Breast epithelium (tissue), 3 donors: Measurements from ENCODE around the gene GNAI1.

Source experiments
- POLR2A ChIP-seq: fragments of 450-650 bp; IDR thresholded peaks from one replicate; pipeline ENCODE4 v1.6.1; 2016; ENCODE audit warnings: antibody characterized with exemption, mild to moderate bottlenecking, moderate library complexity
- POLR2AphosphoS5 ChIP-seq, 3 donors: sonication (generic); formaldehyde crosslinking; IDR thresholded peaks; one replicate each; pipeline ENCODE4 v1.6.1; 2017; ENCODE audit warnings: antibody characterized with exemption in 3 of 3
- TF ChIP-seq, protein P1 (sequence below), 3 donors: fragments of 450-650 bp; IDR thresholded peaks; one replicate each; pipeline ENCODE4 v1.5.1; 2016 to 2017; ENCODE audit warnings: antibody characterized with exemption in 3 of 3, mild to moderate bottlenecking in 3 of 3, moderate library complexity in 3 of 3

DNA sequence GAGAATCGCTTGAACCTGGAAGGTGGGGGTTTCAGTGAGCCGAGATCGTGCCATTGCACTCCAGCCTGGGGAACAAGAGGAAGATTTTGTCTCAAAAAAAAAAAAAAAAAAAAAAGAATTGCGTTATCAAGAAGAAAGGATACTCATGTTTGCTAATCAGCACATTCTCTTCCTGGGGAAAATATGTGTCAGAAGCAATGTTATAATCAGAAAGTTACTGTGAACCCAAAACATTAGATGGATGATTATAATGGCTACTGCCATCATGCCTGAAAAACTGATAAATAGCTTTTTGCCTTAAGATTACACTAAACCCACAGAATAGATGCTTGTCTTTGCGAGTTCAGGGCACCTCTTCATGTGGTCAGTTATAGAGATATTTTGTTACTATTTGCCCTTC lies 24.3 kb upstream of the GNAI1 start:
- TF ChIP-seq, protein P1, sequence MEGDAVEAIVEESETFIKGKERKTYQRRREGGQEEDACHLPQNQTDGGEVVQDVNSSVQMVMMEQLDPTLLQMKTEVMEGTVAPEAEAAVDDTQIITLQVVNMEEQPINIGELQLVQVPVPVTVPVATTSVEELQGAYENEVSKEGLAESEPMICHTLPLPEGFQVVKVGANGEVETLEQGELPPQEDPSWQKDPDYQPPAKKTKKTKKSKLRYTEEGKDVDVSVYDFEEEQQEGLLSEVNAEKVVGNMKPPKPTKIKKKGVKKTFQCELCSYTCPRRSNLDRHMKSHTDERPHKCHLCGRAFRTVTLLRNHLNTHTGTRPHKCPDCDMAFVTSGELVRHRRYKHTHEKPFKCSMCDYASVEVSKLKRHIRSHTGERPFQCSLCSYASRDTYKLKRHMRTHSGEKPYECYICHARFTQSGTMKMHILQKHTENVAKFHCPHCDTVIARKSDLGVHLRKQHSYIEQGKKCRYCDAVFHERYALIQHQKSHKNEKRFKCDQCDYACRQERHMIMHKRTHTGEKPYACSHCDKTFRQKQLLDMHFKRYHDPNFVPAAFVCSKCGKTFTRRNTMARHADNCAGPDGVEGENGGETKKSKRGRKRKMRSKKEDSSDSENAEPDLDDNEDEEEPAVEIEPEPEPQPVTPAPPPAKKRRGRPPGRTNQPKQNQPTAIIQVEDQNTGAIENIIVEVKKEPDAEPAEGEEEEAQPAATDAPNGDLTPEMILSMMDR (IDR thresholded peaks at IDR 0.05) = no peak
- TF ChIP-seq POLR2A = no peak
- TF ChIP-seq POLR2AphosphoS5 (IDR thresholded peaks at IDR 0.05) = no peak
